DOHH2 (cell line): ENCODE data around the gene MATK.

Experiments used
- H3F3A ChIP-seq: fragments of 200-600 bp; sonication (generic), shearing (Covaris generic); 2 replicates; pipeline ENCODE4 v1.6.0; 2016; ENCODE audit warnings: antibody characterized with exemption, mild to moderate bottlenecking; ENCODE audit not compliant: control insufficient read depth, insufficient read depth
- H3K27ac ChIP-seq: fragments of 200-600 bp; sonication (generic); 2 replicates; pipeline ENCODE4 v1.5.1; 2014; ENCODE audit warnings: low read depth, mild to moderate bottlenecking, low read length, moderate library complexity
- H3K27me3 ChIP-seq: fragments of 200-600 bp; sonication (generic); 2 replicates; pipeline ENCODE4 v1.6.1; 2014; ENCODE audit warnings: mild to moderate bottlenecking, low read length, mixed read lengths; ENCODE audit not compliant: control insufficient read depth
- H3K36me3 ChIP-seq: fragments of 200-600 bp; sonication (generic); 2 replicates; pipeline ENCODE4 v1.6.1; 2014; ENCODE audit warnings: mild to moderate bottlenecking, low read length, moderate library complexity, mixed read lengths; ENCODE audit not compliant: control insufficient read depth
- H3K4me1 ChIP-seq: fragments of 200-600 bp; sonication (generic); 2 replicates; pipeline ENCODE4 v1.6.1; 2014; ENCODE audit warnings: mild to moderate bottlenecking, low read length, mixed read lengths; ENCODE audit not compliant: control insufficient read depth
- H3K4me2 ChIP-seq: fragments of 200-600 bp; sonication (generic); 2 replicates; pipeline ENCODE4 v1.6.0; 2014; ENCODE audit warnings: mild to moderate bottlenecking, low read length, moderate library complexity
- H3K4me3 ChIP-seq: fragments of 200-600 bp; sonication (generic); 2 replicates; pipeline ENCODE4 v1.5.1; 2014; ENCODE audit warnings: mild to moderate bottlenecking, low read length, mixed read lengths
- H3K79me2 ChIP-seq: fragments of 200-600 bp; sonication (generic); 2 replicates; pipeline ENCODE4 v1.6.1; 2014; ENCODE audit warnings: mild to moderate bottlenecking, low read length, mixed read lengths; ENCODE audit not compliant: control insufficient read depth
- H3K9me2 ChIP-seq: fragments of 200-600 bp; sonication (generic); replicated peaks from 2 replicates; pipeline ENCODE4 v1.6.1; 2014; ENCODE audit warnings: mild to moderate bottlenecking, low read length, mixed read lengths; ENCODE audit not compliant: control insufficient read depth
- H3K9me3 ChIP-seq: fragments of 200-600 bp; sonication (generic); 2 replicates; pipeline ENCODE4 v1.6.1; 2014; ENCODE audit warnings: antibody characterized with exemption, low read length, mixed read lengths; ENCODE audit not compliant: control insufficient read depth, insufficient read depth
- H4K20me1 ChIP-seq: fragments of 200-600 bp; sonication (generic); 2 replicates; pipeline ENCODE4 v1.6.0; 2014; ENCODE audit warnings: low read depth, mild to moderate bottlenecking, antibody characterized with exemption, low read length, moderate library complexity; ENCODE audit not compliant: control insufficient read depth, insufficient read depth
- CTCF ChIP-seq: fragments of 200-600 bp; sonication (generic); IDR thresholded peaks from one replicate; pipeline ENCODE4 v1.5.1; 2014; ENCODE audit warnings: antibody characterized with exemption, mild to moderate bottlenecking, low read depth, low read length; ENCODE audit not compliant: poor library complexity, severe bottlenecking
- EZH2phosphoT487 ChIP-seq: fragments of 200-600 bp; sonication (generic); IDR thresholded peaks from 2 replicates; pipeline ENCODE4 v1.6.1; 2017; ENCODE audit warnings: borderline replicate concordance, mild to moderate bottlenecking, antibody characterized with exemption, low read length, moderate library complexity, mixed read lengths

The MATK gene

GRCh38 chr19:3810708-3811355, 24.7 kb upstream of the MATK start:
- Histone ChIP-seq H3K27me3 (peaks cover 15% of the 10 kb centered on the region), H3K27ac (no peak overlapping the region), H4K20me1 (no peaks in the 10 kb centered on the region), H3F3A (no peaks in the 10 kb centered on the region; the same call in 1 of the 2 replicates), H3K36me3 (no peaks in the 10 kb centered on the region), H3K4me3 (no peak overlapping the region), H3K4me1 (peaks cover 31% of the 10 kb centered on the region), H3K9me2 (no peaks in the 10 kb centered on the region), H3K79me2 (no peaks in the 10 kb centered on the region), H3K4me2 (peak overlapping the region; percentile 46), H3K9me3 (peaks cover 4% of the 10 kb centered on the region; the same call in 1 of the 2 replicates)
- TF ChIP-seq EZH2phosphoT487 (no peak), CTCF (no peak)

- H4K20me1 ChIP-seq, result no peaks in the 10 kb centered on the region
- peaks cover 15% of the 10 kb centered on the region for H3K27me3 ChIP-seq
- H3K4me3 ChIP-seq, result no peak overlapping the region
- H3K9me3 ChIP-seq, result peaks cover 4% of the 10 kb centered on the region; the same call in 1 of the 2 replicates
- H3K4me1 ChIP-seq, result peaks cover 31% of the 10 kb centered on the region
- no peaks in the 10 kb centered on the region for H3K79me2 ChIP-seq
- no peaks in the 10 kb centered on the region; the same call in 1 of the 2 replicates for H3F3A ChIP-seq
- TF ChIP-seq EZH2phosphoT487 (no peak), CTCF (no peak)
- no peak overlapping the region for H3K27ac ChIP-seq
- no peaks in the 10 kb centered on the region for H3K36me3 ChIP-seq
- H3K9me2 ChIP-seq, result no peaks in the 10 kb centered on the region
- H3K4me2 ChIP-seq, result peak overlapping the region; percentile 46
These were observed 23.9 kb upstream of the MATK start for GRCh38 chr19:3809881-3810707.

- H4K20me1 ChIP-seq, result no peaks in the 10 kb centered on the region
- no peaks in the 10 kb centered on the region for H3K36me3 ChIP-seq
- H3K4me2 ChIP-seq, result no peak overlapping the region
- no peak overlapping the region for H3K27ac ChIP-seq
- TF ChIP-seq CTCF, result no peak
- no peak for TF ChIP-seq EZH2phosphoT487
- no peak overlapping the region for H3K4me3 ChIP-seq
- H3K9me2 ChIP-seq, result no peaks in the 10 kb centered on the region
- peaks cover 31% of the 10 kb centered on the region for H3K4me1 ChIP-seq
- no peaks in the 10 kb centered on the region for H3K79me2 ChIP-seq
- H3F3A ChIP-seq, result no peaks in the 10 kb centered on the region; the same call in 1 of the 2 replicates
- peaks cover 4% of the 10 kb centered on the region; the same call in 1 of the 2 replicates for H3K9me3 ChIP-seq
- H3K27me3 ChIP-seq, result peaks cover 15% of the 10 kb centered on the region
These were observed 22.4 kb upstream of the MATK start for GRCh38 chr19:3808420-3809143.
